DMS 273 (cell line): Measurements from ENCODE around the gene HDDC2.

Source experiments
- DNase-seq: peaks from one replicate; lab custom pipeline; 2025; ENCODE audit not compliant: unreplicated experiment; lab: John Stamatoyannopoulos, UW

HDDC2 gene, protein sequence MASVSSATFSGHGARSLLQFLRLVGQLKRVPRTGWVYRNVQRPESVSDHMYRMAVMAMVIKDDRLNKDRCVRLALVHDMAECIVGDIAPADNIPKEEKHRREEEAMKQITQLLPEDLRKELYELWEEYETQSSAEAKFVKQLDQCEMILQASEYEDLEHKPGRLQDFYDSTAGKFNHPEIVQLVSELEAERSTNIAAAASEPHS

DNA sequence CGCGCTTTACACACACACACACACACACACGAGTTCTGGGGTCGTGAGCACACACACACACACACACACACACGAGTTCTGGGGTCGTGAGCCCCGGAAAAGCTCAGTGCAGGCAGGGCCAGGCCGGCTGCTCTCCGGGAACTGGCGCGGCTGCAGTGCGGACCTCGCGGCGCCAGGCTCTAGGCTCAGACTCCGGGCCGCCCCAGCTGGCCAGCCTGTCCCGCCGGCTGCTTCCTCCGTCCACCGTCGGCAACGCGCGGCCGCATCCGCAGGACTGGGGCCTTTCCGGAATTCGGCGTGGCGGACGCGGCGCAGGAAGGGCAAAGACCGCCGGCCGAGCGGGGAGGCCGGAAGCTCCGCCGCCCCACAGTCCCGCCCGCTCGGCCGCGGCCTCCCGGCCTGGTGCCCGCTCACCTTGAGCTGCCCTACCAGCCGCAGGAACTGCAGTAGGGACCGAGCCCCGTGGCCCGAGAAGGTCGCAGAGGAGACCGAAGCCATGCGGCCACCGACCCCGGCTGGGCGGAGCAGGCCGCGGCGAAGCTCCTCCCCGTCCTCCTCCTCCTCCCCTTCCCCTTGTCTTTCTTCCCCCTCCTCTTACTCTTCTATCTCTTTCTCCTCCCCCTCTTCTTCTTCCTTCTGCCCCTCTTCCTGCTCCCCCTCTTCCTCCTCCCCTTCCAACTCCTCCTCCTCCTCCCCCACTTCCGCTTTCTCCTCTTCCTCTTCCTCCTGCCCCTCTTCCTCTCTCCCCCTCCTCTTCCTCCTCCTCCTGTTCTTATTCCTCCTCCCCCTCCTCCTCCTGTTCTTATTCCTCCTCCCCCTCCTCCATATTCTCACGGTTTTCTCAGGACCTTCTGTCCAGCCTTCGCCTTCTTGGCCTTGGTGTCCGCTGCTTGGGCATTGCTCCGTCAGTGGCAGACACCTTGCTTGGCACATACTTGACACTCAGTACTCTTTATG is at the start of gene HDDC2:
Gene HDDC2, minus strand, starts transcription at position 533 of the 957 bp plus-strand sequence. Its CDS starts 35 bp downstream, at position 498.
- DNase-seq, result peak; percentile 76

DNA sequence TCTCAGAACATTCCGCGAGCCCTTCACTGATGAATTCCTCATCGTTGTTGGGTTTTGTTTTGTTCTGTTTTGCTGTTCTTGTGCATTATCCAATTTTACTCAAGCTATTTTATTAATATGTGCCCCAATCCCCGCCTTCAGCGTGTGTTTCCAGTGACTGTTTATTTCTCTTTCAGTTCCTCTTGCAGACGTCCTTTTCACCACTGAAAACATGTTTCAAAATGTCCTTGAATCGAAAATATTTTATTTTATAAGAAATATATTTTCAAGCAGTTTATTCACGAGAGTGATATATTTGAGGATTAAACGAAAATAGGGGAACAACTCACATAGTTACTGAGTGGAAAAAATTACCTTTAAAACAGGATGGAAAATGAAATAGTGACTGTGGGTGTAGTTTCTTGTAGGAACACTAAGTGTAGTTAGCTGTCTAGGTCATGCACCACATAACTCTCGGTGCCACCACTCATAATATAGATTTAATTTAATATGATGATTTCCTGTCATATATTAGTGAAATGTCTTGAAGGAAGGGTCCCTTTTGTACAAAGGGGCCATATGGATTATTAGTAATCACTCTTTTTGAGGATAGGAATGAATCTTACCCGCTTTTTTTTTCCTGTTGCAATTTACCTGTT is 45.3 kb upstream of the HDDC2 start:
- DNase-seq, result no peak

DNA sequence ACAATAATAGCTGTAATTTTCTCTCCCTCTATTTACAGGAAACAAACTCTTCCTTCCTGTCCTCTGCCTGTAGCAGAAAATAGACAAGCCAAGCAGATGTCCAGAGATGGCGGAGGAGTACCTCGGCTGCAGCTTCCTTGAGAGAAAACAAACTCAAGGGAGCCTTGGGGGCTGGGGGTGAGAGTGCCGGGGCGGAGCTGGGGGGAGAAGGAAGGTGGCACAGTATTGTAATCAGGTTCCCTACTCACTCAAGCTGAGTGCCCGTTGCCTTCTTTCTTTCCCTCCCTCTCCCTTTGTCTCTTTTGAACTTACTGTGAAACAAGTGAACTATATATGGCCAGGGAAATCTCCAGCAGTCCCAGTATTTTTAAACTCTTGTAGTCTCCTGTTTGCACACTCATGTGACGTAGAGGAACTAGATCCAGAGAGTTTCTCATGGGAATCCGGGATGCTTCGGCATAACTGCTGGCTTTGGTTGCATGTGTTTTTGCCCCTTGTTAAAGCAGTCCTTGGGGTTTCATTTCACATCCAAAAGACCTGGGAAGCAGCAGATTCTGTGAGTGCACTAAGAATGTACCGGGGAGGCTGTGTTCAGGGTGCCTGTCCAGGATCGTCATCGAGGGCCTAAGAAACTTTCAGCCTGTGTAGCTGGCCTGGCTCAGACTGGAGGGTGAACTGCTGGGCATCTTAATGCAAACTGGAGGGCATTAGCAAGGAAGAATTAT is 44.6 kb upstream of the HDDC2 start:
- no peak for DNase-seq

DNA sequence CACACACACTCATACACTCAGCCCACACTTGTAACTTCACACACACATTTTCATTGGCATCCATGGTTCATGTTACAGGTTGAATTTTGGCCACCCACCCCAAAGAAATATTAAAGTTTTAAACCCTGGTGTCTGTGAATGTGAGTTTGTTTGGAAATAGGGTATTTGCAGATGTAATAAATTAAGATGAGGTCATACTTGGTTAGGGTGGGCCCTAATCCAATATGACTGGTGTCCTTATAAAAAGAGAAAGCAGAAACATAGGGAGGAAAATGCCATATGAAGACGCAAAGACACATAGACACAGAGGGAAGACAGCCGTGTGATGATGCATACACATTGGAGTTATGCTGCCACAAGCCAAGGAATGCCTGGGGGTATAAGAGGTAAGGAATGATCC is 39.7 kb upstream of the HDDC2 start:
- DNase-seq, result no peak

DNA sequence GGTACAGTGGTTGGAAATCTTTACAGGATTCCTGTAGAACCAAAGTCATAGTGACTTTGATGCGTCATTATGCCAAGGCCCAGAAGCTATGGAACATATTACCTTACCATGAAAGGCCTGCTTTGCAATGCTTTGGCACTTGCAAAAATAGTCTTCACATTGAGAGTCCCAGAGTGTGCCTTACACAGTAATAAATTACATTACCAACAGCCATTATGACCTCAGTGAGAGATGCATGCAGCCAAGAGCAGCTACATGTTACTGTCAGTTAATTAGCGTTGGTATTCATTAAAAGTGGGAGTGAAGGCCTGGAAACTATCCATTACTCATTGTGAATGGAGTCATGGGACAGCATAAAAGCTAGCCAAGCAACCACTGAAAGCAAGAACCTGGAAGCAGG is 39.2 kb upstream of the HDDC2 start:
- DNase-seq, result no peak

DNA sequence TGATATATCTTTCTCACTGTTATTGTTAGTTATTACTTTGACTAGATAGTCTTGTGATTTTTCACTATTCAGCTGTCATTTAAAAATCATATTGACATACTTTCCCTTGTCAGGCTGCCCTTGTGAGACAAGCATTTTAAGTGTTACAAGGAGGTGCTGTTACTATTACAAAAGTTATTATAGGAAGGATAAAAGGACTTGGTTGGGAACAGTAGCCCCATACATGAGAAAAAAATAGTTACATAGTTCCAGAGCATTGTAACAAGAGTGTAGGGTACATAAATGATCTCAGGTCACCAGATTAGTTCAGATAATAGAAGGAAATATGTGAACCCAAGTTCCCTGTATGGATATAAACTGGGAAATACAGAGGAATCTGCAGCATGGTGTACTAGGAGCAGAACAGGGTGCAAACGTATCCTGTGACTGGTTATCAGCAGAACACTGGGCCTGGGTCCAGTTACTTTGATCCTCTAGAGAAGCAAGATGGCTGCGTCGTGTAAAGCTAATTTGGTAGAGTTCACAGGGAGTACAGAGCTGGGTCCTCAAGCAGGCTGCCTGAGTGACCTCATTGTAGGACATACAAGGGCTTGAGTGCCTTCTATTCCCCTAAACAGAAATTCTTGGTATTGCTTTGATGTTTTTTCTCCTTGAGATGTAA is 38.5 kb upstream of the HDDC2 start:
- DNase-seq, result no peak

DNA sequence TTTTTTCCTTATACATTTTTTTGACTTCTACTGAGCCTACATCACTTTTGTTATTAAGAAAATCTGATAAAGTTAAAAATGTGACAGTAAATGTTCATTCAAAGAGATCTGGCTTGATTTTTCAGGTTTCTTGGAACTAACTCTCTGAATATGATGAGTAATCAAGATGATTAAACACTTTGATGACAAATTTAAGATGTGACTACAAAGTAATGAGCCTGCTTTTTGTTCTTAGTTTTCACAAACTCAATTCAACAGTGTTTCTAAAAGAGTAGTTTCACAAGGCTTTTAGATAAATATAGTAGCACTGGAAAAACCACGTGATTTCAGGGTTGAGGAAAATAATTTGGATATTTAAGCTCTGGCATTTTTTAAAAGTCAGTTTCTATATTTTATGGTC is 37.9 kb upstream of the HDDC2 start:
- no peak for DNase-seq

DNA sequence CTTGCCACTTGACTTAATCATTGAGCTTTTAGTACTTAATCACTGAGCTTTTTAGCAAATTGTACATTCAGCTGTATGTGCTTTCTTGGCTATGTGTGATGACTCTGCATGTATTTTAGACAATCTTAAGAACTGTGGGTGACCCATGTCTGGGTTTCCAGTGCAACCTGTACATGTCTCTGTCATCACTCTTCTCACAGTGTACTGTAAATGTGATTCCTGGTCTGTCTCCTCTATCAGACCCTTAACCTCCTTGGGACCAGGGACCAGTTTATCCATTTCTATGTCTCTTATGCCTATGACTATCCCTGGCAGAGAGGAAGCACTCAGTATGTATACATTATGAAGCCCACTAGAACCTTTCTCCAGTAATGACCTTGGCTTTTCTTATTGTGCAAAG is 36.6 kb upstream of the HDDC2 start:
- no peak for DNase-seq

DNA sequence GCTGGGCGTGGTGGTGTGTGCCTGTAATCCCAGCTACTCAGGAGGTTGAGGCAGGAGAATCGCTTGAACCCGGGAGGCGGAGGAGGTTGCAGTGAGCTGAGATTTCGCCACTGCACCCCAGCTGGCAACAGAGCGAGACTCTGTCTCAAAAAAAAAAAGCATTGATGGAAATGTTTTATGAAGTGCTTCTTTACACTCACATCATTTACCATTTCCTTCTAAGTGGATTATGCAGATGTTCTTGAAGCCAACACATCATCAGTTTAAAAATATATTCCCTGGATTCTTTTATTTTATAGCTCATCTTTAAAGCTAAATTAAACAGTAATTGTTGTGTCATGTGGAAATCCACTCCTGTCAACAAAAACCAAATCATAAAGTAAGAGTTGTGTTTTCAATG is 35.9 kb upstream of the HDDC2 start:
- no peak for DNase-seq

DNA sequence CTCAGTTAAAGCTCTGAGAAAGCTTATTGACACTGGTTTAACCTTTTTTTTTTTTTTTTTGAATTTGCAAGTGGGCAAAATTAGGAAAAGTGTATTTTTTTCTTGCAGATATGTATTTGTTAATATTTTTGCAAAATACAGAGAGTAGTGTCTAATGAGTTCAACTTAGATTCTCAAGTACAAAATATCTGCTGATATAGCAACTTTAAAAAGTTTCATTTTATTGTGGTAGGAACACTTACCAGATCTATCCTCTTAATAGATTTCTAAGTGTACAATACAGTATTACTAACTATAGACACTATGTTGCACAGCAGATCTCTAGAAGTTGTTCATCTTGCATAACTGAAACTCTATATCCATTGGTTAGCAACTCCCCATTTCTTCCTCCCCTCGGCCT is 30.9 kb upstream of the HDDC2 start:
- no peak for DNase-seq

DNA sequence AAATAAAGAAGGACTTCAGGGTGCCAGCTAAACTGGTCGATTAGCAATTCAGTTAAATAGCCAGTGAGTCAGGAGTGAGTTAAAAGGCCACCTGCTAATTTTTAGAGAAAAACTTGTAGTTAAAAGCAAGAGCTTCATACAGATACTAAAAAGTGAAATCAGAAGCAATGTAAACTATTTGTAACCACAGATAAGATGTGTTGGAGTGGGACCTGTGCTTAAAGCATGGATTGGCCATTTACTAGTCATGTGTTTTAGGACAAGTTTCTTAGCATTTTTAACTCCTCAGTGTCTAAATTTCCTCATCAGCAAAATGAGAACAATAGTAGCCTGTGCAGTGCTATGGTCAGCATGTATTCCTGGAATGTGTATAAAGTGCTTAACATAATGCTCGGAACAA is 23.8 kb upstream of the HDDC2 start:
- no peak for DNase-seq

DNA sequence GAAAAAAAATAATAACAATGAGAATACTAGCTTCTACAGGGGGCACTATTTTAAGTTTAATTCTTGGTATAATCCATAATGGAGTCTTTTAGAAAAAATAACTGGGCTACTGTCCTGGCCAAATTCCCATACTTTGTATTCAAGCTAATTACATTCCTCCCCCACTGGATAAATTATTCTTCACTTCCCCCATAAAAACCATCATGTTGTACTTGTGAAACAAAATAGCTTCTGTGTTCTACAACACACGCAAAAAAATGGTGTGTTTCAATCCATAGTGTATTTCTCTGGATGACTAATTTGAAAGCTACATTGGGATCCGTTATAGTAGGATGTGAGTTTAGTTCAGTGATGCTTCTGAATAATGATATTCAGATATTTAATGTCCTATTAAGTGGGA is 21.6 kb upstream of the HDDC2 start:
- no peak for DNase-seq

DNA sequence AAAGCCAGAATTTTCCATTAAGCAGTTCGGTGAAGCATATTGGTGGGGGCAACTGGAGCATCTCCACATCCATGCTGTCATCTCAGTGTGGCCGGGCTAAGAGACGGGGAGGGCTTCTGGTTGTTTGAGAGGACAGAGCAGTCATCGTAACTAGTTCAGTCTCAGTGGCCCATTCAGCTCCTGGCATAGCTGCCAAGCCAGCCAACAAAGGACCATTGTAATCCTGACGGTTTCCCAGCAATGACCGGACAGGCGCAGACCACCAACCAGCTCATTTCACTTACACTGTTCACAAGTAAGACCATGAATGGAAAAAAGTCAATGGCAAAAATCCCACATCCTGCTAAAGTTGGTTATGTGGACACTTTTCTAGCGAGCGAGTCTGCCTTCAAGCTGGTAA is 14.9 kb upstream of the HDDC2 start:
- no peak for DNase-seq

DNA sequence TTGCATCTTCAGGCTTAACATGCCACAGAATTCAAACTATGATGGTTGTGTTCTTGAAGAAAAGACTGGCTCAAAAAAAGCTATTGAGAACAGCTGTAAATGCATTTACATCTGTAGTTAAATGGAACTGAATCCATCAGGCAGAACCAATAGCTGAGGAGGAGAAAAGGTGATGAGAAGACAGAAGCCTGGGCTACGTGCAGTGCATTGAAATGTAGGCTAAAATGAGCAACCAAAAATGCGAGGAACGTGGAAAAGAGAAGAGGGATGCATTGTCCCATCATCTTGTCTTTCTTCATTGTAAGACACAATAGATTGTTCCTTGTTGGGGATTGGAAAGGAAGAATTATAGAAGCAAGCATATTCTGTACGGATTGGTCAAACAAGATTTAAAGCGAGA is 13.8 kb upstream of the HDDC2 start:
- DNase-seq, result no peak

DNA sequence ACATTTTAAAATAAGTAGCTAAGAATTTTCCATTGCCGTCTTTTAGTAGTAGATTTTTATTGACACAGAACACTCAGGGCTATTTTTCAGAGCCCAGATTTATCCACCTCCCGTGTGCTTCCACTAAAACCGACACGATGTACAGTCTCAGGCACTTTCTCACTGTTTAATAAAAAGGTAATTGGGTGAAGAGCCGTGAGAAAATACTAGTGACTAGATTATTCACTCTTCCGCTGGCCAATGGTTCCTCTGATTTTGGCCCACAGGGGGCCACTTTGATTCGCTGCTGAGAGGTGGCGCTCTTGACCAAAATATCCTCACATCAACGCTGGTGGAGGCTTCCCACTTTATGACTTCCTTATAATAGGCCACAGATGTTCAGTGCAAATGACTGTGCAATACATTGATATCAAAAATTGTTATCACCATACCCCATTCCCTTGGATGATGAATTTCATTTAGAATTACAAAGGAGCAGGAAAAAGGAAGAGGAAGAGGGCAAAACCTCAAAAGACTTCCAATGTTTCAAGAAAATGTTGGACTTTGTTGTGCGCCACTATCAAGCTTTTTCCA is 12.3 kb upstream of the HDDC2 start:
- peak; percentile 86 for DNase-seq

DNA sequence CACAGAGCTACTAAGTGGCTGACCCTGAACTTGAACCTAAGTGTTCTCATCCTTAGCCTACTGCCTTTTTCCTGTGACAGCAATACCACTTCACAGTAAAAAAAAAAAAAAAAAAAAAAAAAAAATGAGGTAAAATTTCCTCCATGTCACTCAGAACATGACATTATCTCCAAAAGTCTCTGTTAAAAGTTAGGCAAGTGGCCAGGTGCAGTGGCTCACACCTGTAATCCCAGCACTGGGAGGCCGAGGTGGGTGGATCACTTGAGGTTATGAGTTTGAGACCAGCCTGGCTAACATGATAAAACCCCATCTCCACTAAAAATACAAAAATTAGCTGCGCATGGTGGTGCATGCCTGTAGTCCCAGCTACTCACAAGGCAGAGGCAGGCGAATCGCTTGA is 11.2 kb upstream of the HDDC2 start:
- DNase-seq, result no peak

DNA sequence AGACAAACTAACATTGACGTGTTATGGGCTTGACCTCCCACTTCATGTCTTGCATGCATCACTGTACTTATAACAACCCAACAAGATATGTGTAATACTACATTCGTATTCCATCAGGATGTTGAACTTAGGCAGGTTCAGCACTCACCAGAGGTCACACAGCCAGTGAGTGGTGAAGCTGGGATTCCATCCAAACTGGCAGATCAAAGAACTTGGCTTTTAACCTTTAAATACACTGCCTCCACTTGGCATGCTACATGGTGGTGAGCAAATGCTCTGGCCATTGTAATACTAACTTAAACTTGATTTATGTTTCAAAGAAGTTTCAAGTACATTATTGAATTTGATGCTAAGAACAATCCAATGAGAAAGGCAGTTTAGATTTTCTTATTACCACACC is 10.7 kb upstream of the HDDC2 start:
- no peak for DNase-seq

DNA sequence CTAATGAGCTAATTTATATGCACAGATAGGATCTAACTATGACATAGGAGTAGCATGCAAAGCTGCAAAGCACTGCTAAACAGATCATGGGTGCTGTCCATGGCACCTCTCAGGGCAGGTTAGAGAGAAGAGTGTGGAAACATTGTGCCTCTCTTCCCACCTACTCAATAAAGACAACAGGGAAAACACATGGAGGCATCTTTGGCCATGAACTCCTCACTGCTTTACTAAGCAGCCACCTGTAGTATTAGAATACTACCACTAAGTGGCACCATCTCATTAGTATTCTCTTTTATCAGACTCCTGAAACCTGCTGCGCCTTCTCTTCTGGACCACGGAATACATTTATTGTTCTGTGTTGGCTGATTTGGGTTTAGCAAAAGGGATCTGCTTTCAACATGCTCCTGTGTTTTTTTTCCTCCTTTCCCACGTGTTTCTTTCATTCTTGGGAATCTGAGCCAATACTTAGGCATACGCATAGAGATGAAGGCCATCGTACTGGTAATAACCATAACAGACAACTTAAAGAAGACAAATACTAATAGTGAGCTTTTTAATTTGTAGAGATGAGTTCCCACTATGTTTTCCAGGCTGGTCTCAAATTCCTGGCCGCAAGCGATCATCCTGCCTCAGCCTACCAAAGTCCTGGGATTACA is 9.4 kb upstream of the HDDC2 start:
- peak; percentile 82 for DNase-seq

DNA sequence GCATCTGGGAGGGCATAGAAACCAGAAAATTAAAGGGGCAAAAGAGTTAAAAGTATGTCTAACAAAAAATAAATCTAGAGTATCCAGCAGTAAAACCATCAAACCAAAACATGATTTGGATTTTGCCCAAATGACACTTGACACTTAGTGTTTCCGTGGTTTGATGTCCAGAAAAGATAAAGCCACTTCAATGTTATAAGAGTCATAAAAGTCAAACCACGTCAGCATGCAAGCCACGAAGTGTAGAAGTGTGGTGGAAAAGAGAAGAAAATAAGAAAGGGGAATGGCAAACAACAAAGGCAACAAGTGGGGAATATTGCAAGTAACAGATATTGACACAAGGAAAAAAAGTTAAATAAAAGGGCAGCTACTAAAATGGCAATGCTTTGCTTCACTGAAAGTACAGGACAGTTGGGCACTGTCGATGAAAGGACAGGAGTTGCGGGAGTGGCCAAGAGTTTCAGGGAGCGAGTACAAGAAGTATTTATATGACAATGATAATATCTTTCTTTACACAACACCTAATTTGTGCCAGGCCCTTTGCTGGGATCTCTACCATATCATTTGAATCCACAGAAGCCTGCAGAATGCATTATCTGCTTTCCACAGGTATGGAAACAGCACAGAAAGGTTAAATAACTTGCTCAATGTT is 6.3 kb upstream of the HDDC2 start:
- DNase-seq, result no peak
